WTC11 (cell line): ENCODE data around the gene HIPK2. TPM values are rescaled to one million over a fixed set of nuclear protein-coding genes. Genes with fewer than 3 reads are reported as not detected.

Experiments used
- ATAC-seq: fragments of 200-7000 bp; cut with Tn5 transposase; 2 replicates; pipeline ENCODE4 v1.10.0; 2021; ENCODE audit warnings: mild to moderate bottlenecking, moderate library complexity
- CTCF ChIA-PET: fragments of 300-600 bp; sonication (Branson Sonifier 250); formaldehyde crosslinking; loops from one replicate; lab custom pipeline; 2021; ENCODE audit warnings: antibody characterized with exemption; lab: Charles Lee
- POLR2A ChIA-PET: fragments of 350-600 bp; sonication (Branson Sonifier 250); formaldehyde crosslinking; loops from one replicate; lab custom pipeline; 2021; ENCODE audit warnings: antibody characterized with exemption; lab: Charles Lee
- DNase-seq: peaks from one replicate; pipeline ENCODE4 v3.0.0; 2021; ENCODE audit warnings: low spot score
- H3K27ac Mint-ChIP-seq: 2 replicates; pipeline ENCODE4 v1.8.0; 2021; ENCODE audit warnings: mixed read lengths
- H3K27me3 Mint-ChIP-seq: 2 replicates; pipeline ENCODE4 v1.8.0; 2021; ENCODE audit warnings: low read depth, mild to moderate bottlenecking, moderate library complexity, mixed read lengths
- H3K36me3 Mint-ChIP-seq: 2 replicates; pipeline ENCODE4 v1.8.0; 2021; ENCODE audit warnings: mixed read lengths
- H3K4me1 Mint-ChIP-seq: 2 replicates; pipeline ENCODE4 v1.8.0; 2022; ENCODE audit warnings: mixed read lengths
- H3K4me3 Mint-ChIP-seq: 2 replicates; pipeline ENCODE4 v1.8.0; 2021; ENCODE audit warnings: mild to moderate bottlenecking, moderate library complexity, mixed read lengths
- H3K9me3 Mint-ChIP-seq: 2 replicates; pipeline ENCODE4 v1.8.0; 2021; ENCODE audit warnings: mixed read lengths
- ATF1 ChIP-seq: sonication (generic); formaldehyde crosslinking; IDR thresholded peaks from 2 replicates; pipeline ENCODE4 v1.8.1; 2023; ENCODE audit warnings: mild to moderate bottlenecking, moderate library complexity, missing genetic modification reagents
- CBFB ChIP-seq: sonication (generic); formaldehyde crosslinking; IDR thresholded peaks from 2 replicates; pipeline ENCODE4 v1.8.1; 2022; ENCODE audit warnings: mild to moderate bottlenecking, low read depth, missing genetic modification reagents
- CREB1 ChIP-seq: sonication (generic); formaldehyde crosslinking; IDR thresholded peaks from 2 replicates; pipeline ENCODE4 v1.8.0; 2023; ENCODE audit warnings: mild to moderate bottlenecking, missing genetic modification reagents
- JUN ChIP-seq: sonication (generic); formaldehyde crosslinking; IDR thresholded peaks from 2 replicates; pipeline ENCODE4 v1.8.0; 2023; ENCODE audit warnings: mild to moderate bottlenecking, missing genetic modification reagents
- NR1H2 ChIP-seq: sonication (generic); formaldehyde crosslinking; IDR thresholded peaks from 2 replicates; pipeline ENCODE4 v1.9.0; 2021; ENCODE audit warnings: mild to moderate bottlenecking, moderate library complexity, missing genetic modification reagents
- OVOL2 ChIP-seq: fragments of 250-450 bp; sonication (Bioruptor Pico); IDR thresholded peaks from 2 replicates; pipeline ENCODE4 v1.9.0; 2021; ENCODE audit warnings: mild to moderate bottlenecking, borderline replicate concordance
- RELA ChIP-seq: sonication (generic); formaldehyde crosslinking; IDR thresholded peaks from 2 replicates; pipeline ENCODE4 v1.8.1; 2022; ENCODE audit warnings: missing genetic modification reagents, mild to moderate bottlenecking, borderline replicate concordance
- ZNF219 ChIP-seq: sonication (generic); formaldehyde crosslinking; IDR thresholded peaks from 2 replicates; pipeline ENCODE4 v1.8.0; 2023; ENCODE audit warnings: missing genetic modification reagents, mild to moderate bottlenecking, borderline replicate concordance
- ZNF232 ChIP-seq: sonication (generic); formaldehyde crosslinking; IDR thresholded peaks from 2 replicates; pipeline ENCODE4 v1.8.0; 2022; ENCODE audit warnings: mild to moderate bottlenecking, missing genetic modification reagents
- ZNF263 ChIP-seq: sonication (generic); formaldehyde crosslinking; IDR thresholded peaks from 2 replicates; pipeline ENCODE4 v1.8.1; 2022; ENCODE audit warnings: low read depth, mild to moderate bottlenecking, moderate library complexity, missing genetic modification reagents
- total RNA-seq: library from RNA; stranded (reverse); gene quantifications from 3 replicates; pipeline ENCODE4 v1.2.3, GENCODE V29; 2021
- TF ChIP-seq, protein P1 (sequence below): sonication (generic); formaldehyde crosslinking; IDR thresholded peaks from 2 replicates; pipeline ENCODE4 v1.8.0; 2023; ENCODE audit warnings: missing genetic modification reagents, mild to moderate bottlenecking, borderline replicate concordance
- TF ChIP-seq, protein P2 (sequence below): sonication (generic); formaldehyde crosslinking; IDR thresholded peaks from 2 replicates; pipeline ENCODE4 v1.8.1; 2023; ENCODE audit warnings: mild to moderate bottlenecking, missing genetic modification reagents
- TF ChIP-seq, protein P3 (sequence below): sonication (generic); formaldehyde crosslinking; IDR thresholded peaks from 2 replicates; pipeline ENCODE4 v1.8.1; 2023; ENCODE audit warnings: mild to moderate bottlenecking, moderate library complexity, missing genetic modification reagents
- TF ChIP-seq, protein P4 (sequence below): fragments of 250-450 bp; sonication (Bioruptor Pico); IDR thresholded peaks from 2 replicates; pipeline ENCODE4 v2.1.2; 2022; ENCODE audit warnings: mild to moderate bottlenecking, moderate library complexity
- TF ChIP-seq, protein P5 (sequence below): fragments of 200-600 bp; IDR thresholded peaks from 2 replicates; pipeline ENCODE4 v1.8.0; 2022; ENCODE audit warnings: antibody characterized with exemption

Gene HIPK2
- total RNA-seq, 1 experiment from 2014 or later: 25.3 TPM

DNA sequence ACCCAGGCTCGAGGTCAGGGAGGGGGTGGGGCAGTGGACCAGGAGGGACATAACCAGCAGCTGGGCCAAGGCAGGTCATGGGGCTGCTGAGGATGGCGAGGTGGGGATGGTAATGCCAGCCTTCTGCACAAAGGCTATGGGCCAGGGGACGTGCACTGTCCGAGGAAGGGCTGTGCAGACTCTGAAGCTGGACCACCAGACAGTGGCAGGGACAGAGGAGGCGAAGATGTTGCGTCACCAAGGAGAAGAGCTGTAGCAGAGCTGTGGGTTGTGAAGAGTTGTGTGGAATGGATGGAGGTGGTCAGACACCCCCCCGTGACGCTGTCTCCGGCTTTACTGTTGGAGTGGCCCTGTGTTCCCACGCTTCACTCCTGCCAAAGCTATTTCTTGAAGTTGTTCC lies 252.6 kb downstream of the HIPK2 start:
- Mint-ChIP-seq H3K4me1 (peaks cover 3% of the 10 kb centered on the region), H3K4me3 (no peak overlapping the region), H3K27ac (no peak overlapping the region), H3K9me3 (peaks cover 9% of the 10 kb centered on the region; the same call in 1 of the 2 replicates), H3K36me3 (no peaks in the 10 kb centered on the region), H3K27me3 (peaks cover 72% of the 10 kb centered on the region)
- ChIA-PET CTCF (interaction anchor here (0.9 to 3.4 kb wide), 5 partner anchors 20 to 94 kb away, joined by 3 to 17 read pairs (median 3); no protein-coding TSS in a partner anchor), POLR2A (no interaction called here)
- no peak for TF ChIP-seq ATF1 (CRISPR knock-in tag)
- TF ChIP-seq, protein P1, sequence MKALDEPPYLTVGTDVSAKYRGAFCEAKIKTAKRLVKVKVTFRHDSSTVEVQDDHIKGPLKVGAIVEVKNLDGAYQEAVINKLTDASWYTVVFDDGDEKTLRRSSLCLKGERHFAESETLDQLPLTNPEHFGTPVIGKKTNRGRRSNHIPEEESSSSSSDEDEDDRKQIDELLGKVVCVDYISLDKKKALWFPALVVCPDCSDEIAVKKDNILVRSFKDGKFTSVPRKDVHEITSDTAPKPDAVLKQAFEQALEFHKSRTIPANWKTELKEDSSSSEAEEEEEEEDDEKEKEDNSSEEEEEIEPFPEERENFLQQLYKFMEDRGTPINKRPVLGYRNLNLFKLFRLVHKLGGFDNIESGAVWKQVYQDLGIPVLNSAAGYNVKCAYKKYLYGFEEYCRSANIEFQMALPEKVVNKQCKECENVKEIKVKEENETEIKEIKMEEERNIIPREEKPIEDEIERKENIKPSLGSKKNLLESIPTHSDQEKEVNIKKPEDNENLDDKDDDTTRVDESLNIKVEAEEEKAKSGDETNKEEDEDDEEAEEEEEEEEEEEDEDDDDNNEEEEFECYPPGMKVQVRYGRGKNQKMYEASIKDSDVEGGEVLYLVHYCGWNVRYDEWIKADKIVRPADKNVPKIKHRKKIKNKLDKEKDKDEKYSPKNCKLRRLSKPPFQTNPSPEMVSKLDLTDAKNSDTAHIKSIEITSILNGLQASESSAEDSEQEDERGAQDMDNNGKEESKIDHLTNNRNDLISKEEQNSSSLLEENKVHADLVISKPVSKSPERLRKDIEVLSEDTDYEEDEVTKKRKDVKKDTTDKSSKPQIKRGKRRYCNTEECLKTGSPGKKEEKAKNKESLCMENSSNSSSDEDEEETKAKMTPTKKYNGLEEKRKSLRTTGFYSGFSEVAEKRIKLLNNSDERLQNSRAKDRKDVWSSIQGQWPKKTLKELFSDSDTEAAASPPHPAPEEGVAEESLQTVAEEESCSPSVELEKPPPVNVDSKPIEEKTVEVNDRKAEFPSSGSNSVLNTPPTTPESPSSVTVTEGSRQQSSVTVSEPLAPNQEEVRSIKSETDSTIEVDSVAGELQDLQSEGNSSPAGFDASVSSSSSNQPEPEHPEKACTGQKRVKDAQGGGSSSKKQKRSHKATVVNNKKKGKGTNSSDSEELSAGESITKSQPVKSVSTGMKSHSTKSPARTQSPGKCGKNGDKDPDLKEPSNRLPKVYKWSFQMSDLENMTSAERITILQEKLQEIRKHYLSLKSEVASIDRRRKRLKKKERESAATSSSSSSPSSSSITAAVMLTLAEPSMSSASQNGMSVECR (CRISPR knock-in tag): no peak
- no peak for TF ChIP-seq ZNF263
- TF ChIP-seq, protein P2, sequence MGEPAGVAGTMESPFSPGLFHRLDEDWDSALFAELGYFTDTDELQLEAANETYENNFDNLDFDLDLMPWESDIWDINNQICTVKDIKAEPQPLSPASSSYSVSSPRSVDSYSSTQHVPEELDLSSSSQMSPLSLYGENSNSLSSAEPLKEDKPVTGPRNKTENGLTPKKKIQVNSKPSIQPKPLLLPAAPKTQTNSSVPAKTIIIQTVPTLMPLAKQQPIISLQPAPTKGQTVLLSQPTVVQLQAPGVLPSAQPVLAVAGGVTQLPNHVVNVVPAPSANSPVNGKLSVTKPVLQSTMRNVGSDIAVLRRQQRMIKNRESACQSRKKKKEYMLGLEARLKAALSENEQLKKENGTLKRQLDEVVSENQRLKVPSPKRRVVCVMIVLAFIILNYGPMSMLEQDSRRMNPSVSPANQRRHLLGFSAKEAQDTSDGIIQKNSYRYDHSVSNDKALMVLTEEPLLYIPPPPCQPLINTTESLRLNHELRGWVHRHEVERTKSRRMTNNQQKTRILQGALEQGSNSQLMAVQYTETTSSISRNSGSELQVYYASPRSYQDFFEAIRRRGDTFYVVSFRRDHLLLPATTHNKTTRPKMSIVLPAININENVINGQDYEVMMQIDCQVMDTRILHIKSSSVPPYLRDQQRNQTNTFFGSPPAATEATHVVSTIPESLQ (CRISPR knock-in tag): no peak
- TF ChIP-seq, protein P3, sequence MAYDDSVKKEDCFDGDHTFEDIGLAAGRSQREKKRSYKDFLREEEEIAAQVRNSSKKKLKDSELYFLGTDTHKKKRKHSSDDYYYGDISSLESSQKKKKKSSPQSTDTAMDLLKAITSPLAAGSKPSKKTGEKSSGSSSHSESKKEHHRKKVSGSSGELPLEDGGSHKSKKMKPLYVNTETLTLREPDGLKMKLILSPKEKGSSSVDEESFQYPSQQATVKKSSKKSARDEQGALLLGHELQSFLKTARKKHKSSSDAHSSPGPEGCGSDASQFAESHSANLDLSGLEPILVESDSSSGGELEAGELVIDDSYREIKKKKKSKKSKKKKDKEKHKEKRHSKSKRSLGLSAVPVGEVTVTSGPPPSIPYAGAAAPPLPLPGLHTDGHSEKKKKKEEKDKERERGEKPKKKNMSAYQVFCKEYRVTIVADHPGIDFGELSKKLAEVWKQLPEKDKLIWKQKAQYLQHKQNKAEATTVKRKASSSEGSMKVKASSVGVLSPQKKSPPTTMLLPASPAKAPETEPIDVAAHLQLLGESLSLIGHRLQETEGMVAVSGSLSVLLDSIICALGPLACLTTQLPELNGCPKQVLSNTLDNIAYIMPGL (CRISPR knock-in tag): no peak
- TF ChIP-seq NR1H2 (CRISPR knock-in tag): no peak
- TF ChIP-seq CREB1 (CRISPR knock-in tag): no peak
- TF ChIP-seq OVOL2 (CRISPR knock-in tag): no peak
- no peak for TF ChIP-seq ZNF232 (CRISPR knock-in tag)
- TF ChIP-seq, protein P4, sequence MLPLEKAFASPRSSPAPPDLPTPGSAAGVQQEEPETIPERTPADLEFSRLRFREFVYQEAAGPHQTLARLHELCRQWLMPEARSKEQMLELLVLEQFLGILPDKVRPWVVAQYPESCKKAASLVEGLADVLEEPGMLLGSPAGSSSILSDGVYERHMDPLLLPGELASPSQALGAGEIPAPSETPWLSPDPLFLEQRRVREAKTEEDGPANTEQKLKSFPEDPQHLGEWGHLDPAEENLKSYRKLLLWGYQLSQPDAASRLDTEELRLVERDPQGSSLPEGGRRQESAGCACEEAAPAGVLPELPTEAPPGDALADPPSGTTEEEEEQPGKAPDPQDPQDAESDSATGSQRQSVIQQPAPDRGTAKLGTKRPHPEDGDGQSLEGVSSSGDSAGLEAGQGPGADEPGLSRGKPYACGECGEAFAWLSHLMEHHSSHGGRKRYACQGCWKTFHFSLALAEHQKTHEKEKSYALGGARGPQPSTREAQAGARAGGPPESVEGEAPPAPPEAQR: no peak
- no peak for TF ChIP-seq ZNF219
- DNase-seq (no peak), ATAC-seq (no peak)

DNA sequence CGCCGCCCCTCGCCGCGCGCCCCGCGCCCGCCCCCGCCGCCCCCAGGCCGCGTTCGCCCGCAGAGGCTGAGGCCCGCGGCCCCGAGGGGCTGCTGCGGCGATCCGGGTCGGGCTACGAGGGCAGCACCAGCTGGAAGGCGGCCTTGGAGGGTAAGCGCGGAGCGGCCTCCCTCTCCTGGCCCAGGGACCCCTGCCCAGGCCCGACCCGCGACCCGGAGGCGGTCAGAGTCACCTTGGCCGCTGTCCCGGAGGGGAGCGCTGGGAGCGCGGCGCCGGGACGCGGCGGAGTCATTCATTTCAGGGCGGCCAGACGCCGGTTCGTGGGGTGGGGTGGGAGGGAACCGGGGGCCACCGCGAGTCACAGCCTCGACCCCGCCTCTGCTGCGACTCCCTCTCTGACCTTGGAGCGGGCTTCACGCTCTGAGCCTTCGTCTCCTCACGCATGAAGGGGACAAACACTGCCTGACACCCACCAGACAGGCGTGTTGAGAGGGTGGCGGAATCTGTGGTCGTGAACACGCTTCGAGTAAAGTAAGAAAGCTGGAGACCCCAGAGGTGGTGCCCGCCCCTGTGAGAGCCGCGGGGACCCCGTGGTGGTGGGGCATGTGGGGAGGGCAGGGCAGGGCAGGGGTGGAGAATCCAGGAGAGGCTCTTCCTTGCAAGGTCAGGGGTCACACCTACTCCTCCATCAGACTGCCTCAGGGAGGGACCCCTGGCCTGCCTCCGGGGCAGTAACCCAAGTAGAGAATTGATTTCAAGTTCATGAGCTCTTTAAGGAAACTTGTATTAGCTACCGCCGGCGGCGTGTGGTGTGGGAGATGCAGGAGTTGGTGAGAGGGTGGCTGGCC lies 253.6 kb downstream of the HIPK2 start:
- CTCF ChIA-PET: interaction anchor here (0.7 to 3.4 kb wide), 9 partner anchors 19 to 95 kb away, joined by 3 to 17 read pairs (median 3); no protein-coding TSS in a partner anchor
- H3K4me1 Mint-ChIP-seq: peaks cover 3% of the 10 kb centered on the region

More for the DNA sequence above, 253.6 kb downstream of the HIPK2 start:
- peak overlapping the region; percentile 50 for H3K4me3 Mint-ChIP-seq
- peaks cover 9% of the 10 kb centered on the region; the same call in 1 of the 2 replicates for H3K9me3 Mint-ChIP-seq
- DNase-seq: peak; percentile 51
- H3K36me3 Mint-ChIP-seq: no peaks in the 10 kb centered on the region
- H3K27ac Mint-ChIP-seq: no peak overlapping the region
- no peak for TF ChIP-seq RELA (CRISPR knock-in tag)
- TF ChIP-seq JUN: no peak
- TF ChIP-seq CBFB (CRISPR knock-in tag): no peak
- TF ChIP-seq, protein P5, sequence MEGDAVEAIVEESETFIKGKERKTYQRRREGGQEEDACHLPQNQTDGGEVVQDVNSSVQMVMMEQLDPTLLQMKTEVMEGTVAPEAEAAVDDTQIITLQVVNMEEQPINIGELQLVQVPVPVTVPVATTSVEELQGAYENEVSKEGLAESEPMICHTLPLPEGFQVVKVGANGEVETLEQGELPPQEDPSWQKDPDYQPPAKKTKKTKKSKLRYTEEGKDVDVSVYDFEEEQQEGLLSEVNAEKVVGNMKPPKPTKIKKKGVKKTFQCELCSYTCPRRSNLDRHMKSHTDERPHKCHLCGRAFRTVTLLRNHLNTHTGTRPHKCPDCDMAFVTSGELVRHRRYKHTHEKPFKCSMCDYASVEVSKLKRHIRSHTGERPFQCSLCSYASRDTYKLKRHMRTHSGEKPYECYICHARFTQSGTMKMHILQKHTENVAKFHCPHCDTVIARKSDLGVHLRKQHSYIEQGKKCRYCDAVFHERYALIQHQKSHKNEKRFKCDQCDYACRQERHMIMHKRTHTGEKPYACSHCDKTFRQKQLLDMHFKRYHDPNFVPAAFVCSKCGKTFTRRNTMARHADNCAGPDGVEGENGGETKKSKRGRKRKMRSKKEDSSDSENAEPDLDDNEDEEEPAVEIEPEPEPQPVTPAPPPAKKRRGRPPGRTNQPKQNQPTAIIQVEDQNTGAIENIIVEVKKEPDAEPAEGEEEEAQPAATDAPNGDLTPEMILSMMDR: no peak
- peaks cover 68% of the 10 kb centered on the region for H3K27me3 Mint-ChIP-seq
- POLR2A ChIA-PET: no interaction called here
- ATAC-seq: peak; percentile 72
